ENCODE results near the gene PLA2G2E.
"Not testable (repeated sequence)": the region's sequence is repeated elsewhere in the genome, so short reads cannot be mapped to it uniquely, and the experiment has no call there.

PLA2G2E gene

GRCh38 chr1:19945914-19946313, 22.5 kb upstream of the PLA2G2E start:
- H3K27me3 Mint-ChIP-seq, result peaks cover 15 to 34% of the 10 kb centered on the region in 2 donors
- no peaks in the 10 kb centered on the region for H3K9me3 Mint-ChIP-seq
- no peak overlapping the region for H3K27ac Mint-ChIP-seq
- H3K4me3 Mint-ChIP-seq, result no peak overlapping the region
- peaks cover 0 to 3% of the 10 kb centered on the region in 2 donors for H3K4me1 Mint-ChIP-seq (ENCODE audit: low read depth in 2 of 2)
- ATAC-seq (replicated peaks) (no peak), DNase-seq (no peak)
- peaks cover 3% of the 10 kb centered on the region for H3K36me3 Mint-ChIP-seq (ENCODE audit: insufficient read depth)

GRCh38 chr1:19942657-19943056, 19.2 kb upstream of the PLA2G2E start:
- ATAC-seq (replicated peaks), result no peak

GRCh38 chr1:19942088-19942487, 18.7 kb upstream of the PLA2G2E start:
- no peak for DNase-seq
- peaks cover 3% of the 10 kb centered on the region for H3K36me3 Mint-ChIP-seq (ENCODE audit: insufficient read depth)

More at GRCh38 chr1:19942657-19943056, 19.2 kb upstream of the PLA2G2E start:
- no peaks in the 10 kb centered on the region for H3K4me1 Mint-ChIP-seq (ENCODE audit: low read depth in 2 of 2)
- DNase-seq, result no peak
- no peak overlapping the region for H3K4me3 Mint-ChIP-seq
- peaks cover 3% of the 10 kb centered on the region for H3K36me3 Mint-ChIP-seq (ENCODE audit: insufficient read depth)
- H3K9me3 Mint-ChIP-seq, result no peaks in the 10 kb centered on the region
- H3K27me3 Mint-ChIP-seq, result peaks cover 6 to 9% of the 10 kb centered on the region in 2 donors
- H3K27ac Mint-ChIP-seq, result no peak overlapping the region

GRCh38 chr1:19941206-19941568, 17.8 kb upstream of the PLA2G2E start:
- no peak for ATAC-seq (replicated peaks)
- Mint-ChIP-seq H3K27ac (no peak overlapping the region), H3K4me1 (ENCODE audit: low read depth in 2 of 2) (no peaks in the 10 kb centered on the region)

More at GRCh38 chr1:19942088-19942487, 18.7 kb upstream of the PLA2G2E start:
- Mint-ChIP-seq H3K27me3 (peaks cover 6 to 9% of the 10 kb centered on the region in 2 donors), H3K9me3 (no peaks in the 10 kb centered on the region), H3K4me1 (ENCODE audit: low read depth in 2 of 2) (no peaks in the 10 kb centered on the region), H3K4me3 (no peak overlapping the region), H3K27ac (no peak overlapping the region)
- ATAC-seq (replicated peaks), result no peak

GRCh38 chr1:19940486-19941205, 17.2 kb upstream of the PLA2G2E start:
- H3K4me3 Mint-ChIP-seq, result no peak overlapping the region
- peaks cover 6 to 9% of the 10 kb centered on the region in 2 donors for H3K27me3 Mint-ChIP-seq
- DNase-seq (no peak), ATAC-seq (replicated peaks) (no peak)
- no peak overlapping the region for H3K27ac Mint-ChIP-seq
- no peaks in the 10 kb centered on the region for H3K36me3 Mint-ChIP-seq (ENCODE audit: insufficient read depth)
- no peaks in the 10 kb centered on the region for H3K4me1 Mint-ChIP-seq (ENCODE audit: low read depth in 2 of 2)
- H3K9me3 Mint-ChIP-seq, result no peaks in the 10 kb centered on the region

More at GRCh38 chr1:19941206-19941568, 17.8 kb upstream of the PLA2G2E start:
- no peak overlapping the region for H3K4me3 Mint-ChIP-seq
- H3K9me3 Mint-ChIP-seq, result no peaks in the 10 kb centered on the region
- no peaks in the 10 kb centered on the region for H3K36me3 Mint-ChIP-seq (ENCODE audit: insufficient read depth)
- peaks cover 6 to 9% of the 10 kb centered on the region in 2 donors for H3K27me3 Mint-ChIP-seq
- DNase-seq, result no peak

- DNase-seq (no peak), ATAC-seq (replicated peaks) (no peak)
- Mint-ChIP-seq H3K4me1 (ENCODE audit: low read depth in 2 of 2) (no peaks in the 10 kb centered on the region), H3K9me3 (peaks cover 0 to 3% of the 10 kb centered on the region in 2 donors), H3K27ac (no peak overlapping the region), H3K36me3 (ENCODE audit: insufficient read depth) (no peaks in the 10 kb centered on the region), H3K4me3 (no peak overlapping the region), H3K27me3 (peaks cover 0 to 8% of the 10 kb centered on the region in 2 donors)
Measured at GRCh38 chr1:19938472-19938871, 15.1 kb upstream of the PLA2G2E start.

GRCh38 chr1:19936061-19936750, 12.8 kb upstream of the PLA2G2E start:
- peaks cover 0 to 11% of the 10 kb centered on the region in 2 donors for H3K27me3 Mint-ChIP-seq
- peaks cover 9 to 22% of the 10 kb centered on the region in 2 donors for H3K9me3 Mint-ChIP-seq
- H3K36me3 Mint-ChIP-seq (ENCODE audit: insufficient read depth), result no peaks in the 10 kb centered on the region
- no peak overlapping the region for H3K27ac Mint-ChIP-seq
- ATAC-seq (replicated peaks), result no peak
- H3K4me1 Mint-ChIP-seq (ENCODE audit: low read depth in 2 of 2), result no peaks in the 10 kb centered on the region
- H3K4me3 Mint-ChIP-seq, result no peak overlapping the region
- DNase-seq, result no peak

- Mint-ChIP-seq H3K27me3 (peaks cover 2 to 11% of the 10 kb centered on the region in 2 donors), H3K9me3 (peaks cover 9 to 22% of the 10 kb centered on the region in 2 donors), H3K4me1 (ENCODE audit: low read depth in 2 of 2) (no peaks in the 10 kb centered on the region), H3K27ac (no peak overlapping the region), H3K4me3 (no peak overlapping the region), H3K36me3 (ENCODE audit: insufficient read depth) (no peaks in the 10 kb centered on the region)
- no peak for DNase-seq
- ATAC-seq (replicated peaks), result no peak
Measured at GRCh38 chr1:19934336-19934735, 10.9 kb upstream of the PLA2G2E start.

GRCh38 chr1:19932866-19933265, 9.4 kb upstream of the PLA2G2E start:
- Mint-ChIP-seq H3K36me3 (ENCODE audit: insufficient read depth) (no peaks in the 10 kb centered on the region), H3K27ac (no peak overlapping the region), H3K27me3 (peaks cover 5 to 11% of the 10 kb centered on the region in 2 donors), H3K4me3 (no peak overlapping the region), H3K4me1 (ENCODE audit: low read depth in 2 of 2) (no peaks in the 10 kb centered on the region), H3K9me3 (peaks cover 9 to 22% of the 10 kb centered on the region in 2 donors)
- DNase-seq, result no peak
- ATAC-seq (replicated peaks), result no peak

- not testable (repeated sequence) for H3K9me3 Mint-ChIP-seq; H3K4me3 Mint-ChIP-seq; DNase-seq; H3K27ac Mint-ChIP-seq; H3K4me1 Mint-ChIP-seq (ENCODE audit: low read depth in 2 of 2); H3K36me3 Mint-ChIP-seq (ENCODE audit: insufficient read depth); ATAC-seq (replicated peaks)
- H3K27me3 Mint-ChIP-seq, result peaks cover 15 to 24% of the 10 kb centered on the region in 2 donors
Measured at GRCh38 chr1:19927130-19927421, 3.7 kb upstream of the PLA2G2E start.

GRCh38 chr1:19926296-19927129, 3.1 kb upstream of the PLA2G2E start:
- Mint-ChIP-seq H3K36me3 (ENCODE audit: insufficient read depth) (no peaks in the 10 kb centered on the region), H3K27me3 (peaks cover 15 to 24% of the 10 kb centered on the region in 2 donors)

GRCh38 chr1:19925342-19926070, 2.1 kb upstream of the PLA2G2E start:
- Mint-ChIP-seq H3K36me3 (ENCODE audit: insufficient read depth) (no peaks in the 10 kb centered on the region), H3K27me3 (peaks cover 15 to 24% of the 10 kb centered on the region in 2 donors), H3K4me1 (ENCODE audit: low read depth in 2 of 2) (no peaks in the 10 kb centered on the region), H3K4me3 (no peak overlapping the region), H3K9me3 (no peaks in the 10 kb centered on the region), H3K27ac (no peak overlapping the region)
- ATAC-seq (replicated peaks) (no peak), DNase-seq (no peak)

More at GRCh38 chr1:19926296-19927129, 3.1 kb upstream of the PLA2G2E start:
- H3K4me3 Mint-ChIP-seq, result no peak overlapping the region
- H3K4me1 Mint-ChIP-seq (ENCODE audit: low read depth in 2 of 2), result no peaks in the 10 kb centered on the region
- DNase-seq, result no peak
- no peak overlapping the region for H3K27ac Mint-ChIP-seq
- peaks cover 0 to 1% of the 10 kb centered on the region in 2 donors for H3K9me3 Mint-ChIP-seq
- ATAC-seq (replicated peaks), result no peak

GRCh38 chr1:19923953-19924346, 533 bp upstream of the PLA2G2E start:
- no peak for ATAC-seq (replicated peaks)
- H3K27me3 Mint-ChIP-seq, result peaks cover 10 to 24% of the 10 kb centered on the region in 2 donors

More at GRCh38 chr1:19923953-19924346, 533 bp upstream of the PLA2G2E start:
- no peaks in the 10 kb centered on the region for H3K9me3 Mint-ChIP-seq
- H3K27ac Mint-ChIP-seq, result no peak overlapping the region
- no peaks in the 10 kb centered on the region for H3K4me1 Mint-ChIP-seq (ENCODE audit: low read depth in 2 of 2)
- H3K36me3 Mint-ChIP-seq (ENCODE audit: insufficient read depth), result no peaks in the 10 kb centered on the region
- no peak for DNase-seq
- H3K4me3 Mint-ChIP-seq, result no peak overlapping the region

All from effector memory CD8-positive, alpha-beta T cell (primary cell).